LNCAP (cell line): ENCODE results near the gene HJURP.

Experiments
- TF ChIP-seq, protein P1 (sequence below): fragments of 450-650 bp; IDR thresholded peaks from 2 replicates; pipeline ENCODE4 v1.5.1; 2017; ENCODE audit warnings: mild to moderate bottlenecking

HJURP gene

DNA sequence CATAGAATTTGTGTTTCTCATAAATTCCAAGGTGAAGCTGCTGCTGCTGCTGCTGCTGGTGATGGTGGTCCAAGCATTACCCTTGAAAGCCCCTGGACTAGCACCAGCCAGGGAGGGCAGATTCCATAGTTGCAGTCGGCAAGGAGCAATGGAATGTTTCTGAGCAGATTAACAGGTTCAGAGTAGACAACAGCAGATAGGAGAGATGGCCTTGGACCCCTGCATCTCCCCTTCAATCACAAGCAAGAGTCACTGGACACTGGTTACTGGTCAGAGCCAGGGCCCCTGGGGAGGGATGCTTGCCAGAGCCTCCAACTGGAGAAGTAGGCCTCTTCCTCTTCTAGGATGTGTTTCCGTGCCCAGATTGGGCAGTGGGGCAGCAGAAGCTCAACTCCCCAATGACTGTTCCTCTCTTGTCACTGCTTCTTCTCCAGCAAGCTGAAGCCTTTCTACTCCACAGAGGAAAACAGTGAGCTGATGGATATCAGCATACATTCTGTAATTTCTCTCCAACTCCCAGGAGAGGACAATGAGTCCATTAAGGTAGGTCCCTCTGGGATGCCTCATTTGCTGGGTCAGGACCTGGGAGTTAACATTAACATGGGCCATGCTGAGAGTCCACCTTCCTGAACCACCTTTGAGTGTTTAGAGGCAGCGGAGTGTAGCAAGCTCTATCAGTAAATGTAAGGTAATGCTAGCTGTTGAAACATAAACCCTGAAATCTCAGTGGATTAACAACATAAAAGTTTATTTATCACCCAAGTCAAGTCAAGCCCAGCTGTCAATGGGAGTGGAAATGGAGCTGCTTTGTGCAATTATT lies 40.9 kb downstream of the HJURP start:
- TF ChIP-seq, protein P1, sequence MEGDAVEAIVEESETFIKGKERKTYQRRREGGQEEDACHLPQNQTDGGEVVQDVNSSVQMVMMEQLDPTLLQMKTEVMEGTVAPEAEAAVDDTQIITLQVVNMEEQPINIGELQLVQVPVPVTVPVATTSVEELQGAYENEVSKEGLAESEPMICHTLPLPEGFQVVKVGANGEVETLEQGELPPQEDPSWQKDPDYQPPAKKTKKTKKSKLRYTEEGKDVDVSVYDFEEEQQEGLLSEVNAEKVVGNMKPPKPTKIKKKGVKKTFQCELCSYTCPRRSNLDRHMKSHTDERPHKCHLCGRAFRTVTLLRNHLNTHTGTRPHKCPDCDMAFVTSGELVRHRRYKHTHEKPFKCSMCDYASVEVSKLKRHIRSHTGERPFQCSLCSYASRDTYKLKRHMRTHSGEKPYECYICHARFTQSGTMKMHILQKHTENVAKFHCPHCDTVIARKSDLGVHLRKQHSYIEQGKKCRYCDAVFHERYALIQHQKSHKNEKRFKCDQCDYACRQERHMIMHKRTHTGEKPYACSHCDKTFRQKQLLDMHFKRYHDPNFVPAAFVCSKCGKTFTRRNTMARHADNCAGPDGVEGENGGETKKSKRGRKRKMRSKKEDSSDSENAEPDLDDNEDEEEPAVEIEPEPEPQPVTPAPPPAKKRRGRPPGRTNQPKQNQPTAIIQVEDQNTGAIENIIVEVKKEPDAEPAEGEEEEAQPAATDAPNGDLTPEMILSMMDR = no peak

DNA sequence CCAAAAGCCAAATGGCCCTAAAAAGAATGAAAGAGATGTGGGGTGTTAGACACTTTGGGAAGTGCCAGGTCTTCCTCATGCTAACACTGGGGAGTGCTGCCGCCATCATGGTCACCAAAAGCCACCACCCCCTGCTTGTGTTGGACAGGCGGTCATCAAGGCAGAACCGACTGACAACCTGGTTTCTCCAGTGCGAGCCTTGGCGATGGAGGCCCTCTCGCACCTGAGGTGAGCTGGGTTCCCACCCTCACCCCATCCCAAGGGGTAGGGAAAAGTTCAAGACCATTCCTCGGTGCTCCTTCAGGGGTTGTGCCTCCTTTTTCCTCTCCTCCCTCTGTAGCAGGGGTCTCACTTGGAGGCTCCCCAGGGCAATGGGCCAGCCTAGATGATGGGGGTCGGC lies 42.6 kb downstream of the HJURP start:
- TF ChIP-seq, protein P1 = no peak

DNA sequence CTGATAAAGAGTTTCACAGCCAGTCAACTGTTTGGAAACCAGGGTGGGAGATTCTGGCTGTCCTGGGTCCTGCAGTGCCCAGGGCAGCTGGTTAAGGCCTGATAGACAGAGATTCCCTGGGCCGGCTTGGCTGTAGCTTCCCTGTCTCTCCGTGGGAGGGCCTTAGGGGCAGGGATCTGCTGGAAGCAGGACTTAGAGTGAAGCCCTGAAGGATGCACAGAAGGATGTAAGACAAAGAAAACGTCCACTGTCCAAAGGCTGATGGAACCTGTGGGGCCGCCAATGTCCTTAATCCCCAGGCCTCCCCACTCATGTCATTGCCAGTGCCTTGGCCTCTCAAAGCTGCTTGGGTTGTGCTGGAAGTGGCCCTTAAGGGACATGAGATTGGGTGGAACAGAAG lies 43.2 kb downstream of the HJURP start:
- TF ChIP-seq, protein P1 = no peak

DNA sequence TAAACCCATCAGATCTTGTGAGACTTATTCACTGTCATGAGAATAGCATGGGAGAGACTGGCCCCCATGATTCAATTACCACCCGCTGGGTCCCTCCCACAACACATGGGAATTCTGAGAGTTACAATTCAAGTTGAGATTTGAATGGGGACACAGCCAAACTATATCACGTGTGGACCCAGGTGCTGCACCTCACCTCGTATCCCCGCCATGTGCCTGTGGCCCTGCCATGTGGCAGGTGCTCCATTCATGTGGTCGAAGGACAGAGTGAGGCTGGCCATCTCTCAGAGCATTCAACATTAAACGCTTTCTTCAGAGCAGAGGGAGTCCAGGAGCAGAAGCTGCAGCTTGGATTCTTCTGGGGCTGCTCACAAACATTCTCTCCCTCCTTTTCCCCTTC lies 44.0 kb downstream of the HJURP start:
- TF ChIP-seq, protein P1 = no peak

DNA sequence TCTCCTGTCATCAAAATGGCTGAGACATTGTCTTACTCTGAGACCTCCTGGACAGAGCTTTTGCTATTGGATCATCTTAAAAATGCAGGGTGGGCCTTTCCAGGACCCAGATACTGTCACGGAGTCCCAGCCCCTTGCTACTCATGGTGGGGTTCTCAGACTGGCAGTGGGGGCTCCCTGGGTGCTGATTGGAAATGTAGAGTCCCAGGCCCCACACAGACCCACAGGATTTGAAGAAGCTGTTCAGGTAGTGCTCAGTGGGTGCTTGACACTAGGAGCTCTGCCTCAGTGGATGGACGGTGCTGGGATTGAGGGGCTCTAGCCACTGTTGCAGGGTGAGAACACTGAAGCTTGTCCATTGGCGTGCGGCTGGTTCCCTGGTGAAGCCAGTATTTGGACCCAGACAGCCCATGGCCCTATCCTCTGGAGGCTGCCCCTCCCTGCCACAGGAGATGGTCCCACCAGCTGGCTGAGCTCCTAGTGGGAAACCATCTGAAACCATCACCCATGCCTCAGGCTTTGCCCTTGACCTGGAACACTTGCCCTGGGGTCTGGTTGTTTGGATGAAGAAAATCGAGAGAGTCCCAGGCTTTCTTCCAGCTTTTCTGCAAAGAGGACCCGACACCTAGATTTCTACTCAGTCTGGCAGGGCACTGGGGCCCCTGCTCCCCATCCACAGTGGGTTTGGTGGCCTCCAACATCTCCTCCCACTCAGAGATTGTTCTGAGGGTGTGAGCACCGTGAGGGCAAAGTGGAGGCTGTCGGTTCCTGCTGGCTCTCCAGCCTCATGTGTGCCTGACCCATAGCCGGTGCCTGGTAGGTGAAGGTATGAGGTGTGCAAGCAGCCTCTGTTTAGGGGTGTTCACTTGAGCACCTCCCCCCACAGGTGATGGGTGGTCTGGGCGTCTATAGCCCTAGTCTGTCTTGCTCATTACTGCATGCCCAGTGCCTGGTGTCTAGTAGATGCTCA lies 46.1 kb downstream of the HJURP start:
- TF ChIP-seq, protein P1 = no peak

DNA sequence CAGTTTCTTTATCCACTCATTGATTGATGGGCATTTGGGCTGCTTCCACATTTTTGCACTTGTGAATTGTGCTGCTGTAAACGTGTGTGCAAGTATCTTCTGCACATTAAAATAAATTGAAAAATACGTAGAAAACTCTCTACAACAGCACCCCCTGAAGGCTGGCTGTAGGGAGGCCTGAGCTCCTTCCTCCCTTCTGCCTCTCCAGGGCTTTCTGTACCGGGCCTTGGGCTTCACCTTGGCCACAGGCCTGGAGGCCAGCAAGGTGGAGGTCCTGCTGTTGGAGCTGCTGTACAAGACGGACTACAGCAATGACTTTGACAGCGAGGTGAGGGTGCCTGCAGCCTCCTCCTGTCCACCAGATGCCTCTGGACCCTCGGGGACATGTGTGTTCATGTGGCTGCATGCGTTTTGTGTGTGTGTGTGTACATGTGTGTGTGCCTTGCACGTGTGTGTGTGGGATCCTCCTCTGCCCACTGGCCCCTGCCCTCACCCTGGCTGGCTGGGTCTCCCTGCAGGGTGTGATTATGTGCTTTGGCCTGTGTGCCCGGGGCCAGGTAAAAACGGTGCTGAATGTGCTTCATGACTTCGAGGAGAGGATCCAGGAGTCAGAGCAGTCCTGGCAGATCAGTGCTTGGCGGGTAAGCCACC lies 47.0 kb downstream of the HJURP start:
- TF ChIP-seq, protein P1 = no peak

DNA sequence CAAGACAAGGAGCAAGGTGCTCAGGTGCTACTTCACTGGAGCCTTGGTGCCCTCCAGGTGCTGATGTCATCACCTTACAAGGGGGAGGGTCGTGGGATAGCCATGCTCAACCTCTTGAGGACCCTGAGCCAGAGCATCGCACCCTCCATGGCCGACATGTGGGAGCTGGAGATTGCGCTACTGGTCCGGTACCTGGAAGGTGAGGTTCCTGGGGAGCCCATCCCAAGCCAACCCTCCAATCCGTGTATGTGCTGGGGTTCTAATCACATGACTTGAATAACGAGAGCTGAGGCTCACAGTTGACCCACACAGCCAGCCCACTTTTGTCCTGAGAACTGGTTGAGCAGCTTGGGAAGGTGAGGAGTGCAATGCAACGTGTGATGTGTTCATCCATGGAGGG lies 50.3 kb downstream of the HJURP start:
- TF ChIP-seq, protein P1 = no peak
